ENCODE data around the gene MARCHF2. TPM values are rescaled to one million over a fixed set of nuclear protein-coding genes. Genes with fewer than 3 reads are reported as not detected.
A peak's percentile ranks its signal among the peaks of the same experiment; 100 is the strongest.

Gene MARCHF2
- total and polyA plus RNA-seq, 9 of the 15 experiments (the other 6 are each of a cell fraction or from before 2014, with no cell fraction given), result 0.39 to 6.4 (median 2.2) TPM

DNA sequence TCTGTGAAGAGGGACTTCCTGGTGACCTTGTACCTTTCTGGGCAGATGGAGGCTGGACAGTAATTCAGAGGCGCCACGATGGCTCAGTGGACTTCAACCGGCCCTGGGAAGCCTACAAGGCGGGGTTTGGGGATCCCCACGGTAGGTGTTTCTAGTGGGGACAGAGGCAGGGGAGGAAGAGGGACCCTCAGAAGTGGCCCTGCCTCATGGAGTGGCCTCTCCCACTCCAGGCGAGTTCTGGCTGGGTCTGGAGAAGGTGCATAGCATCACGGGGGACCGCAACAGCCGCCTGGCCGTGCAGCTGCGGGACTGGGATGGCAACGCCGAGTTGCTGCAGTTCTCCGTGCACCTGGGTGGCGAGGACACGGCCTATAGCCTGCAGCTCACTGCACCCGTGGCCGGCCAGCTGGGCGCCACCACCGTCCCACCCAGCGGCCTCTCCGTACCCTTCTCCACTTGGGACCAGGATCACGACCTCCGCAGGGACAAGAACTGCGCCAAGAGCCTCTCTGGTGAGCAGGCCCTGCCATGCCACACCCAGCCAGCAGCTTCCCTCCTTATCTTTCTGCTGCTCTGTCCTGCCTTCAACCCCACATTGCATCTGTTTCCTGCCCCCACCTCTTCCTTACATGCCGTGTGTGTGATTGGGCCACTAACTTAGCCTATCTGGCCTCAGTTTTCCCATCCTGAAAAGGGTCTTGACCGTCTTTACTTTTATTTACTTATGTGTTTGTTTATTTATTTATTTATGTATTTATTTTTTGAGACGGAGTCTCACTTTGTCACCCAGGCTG is 41.9 kb upstream of the MARCHF2 start (continued):
- TF ChIP-seq ZNF318 (IDR thresholded peaks at IDR 0.05; ENCODE audit: borderline replicate concordance in 1 of 2, low read depth in 1 of 2) (no peak), CAMTA2 (CRISPR knock-in tag; conservative IDR thresholded peaks at IDR 0.05) (no peak), CREB5 (CRISPR knock-in tag; IDR thresholded peaks at IDR 0.05) (no peak), KLF10 (CRISPR knock-in tag; IDR thresholded peaks at IDR 0.05) (no peak), JUND (IDR thresholded peaks at IDR 0.05; ENCODE audit: borderline replicate concordance, low read depth, low read length) (peak; percentile 47; the same call in 1 of the 2 replicates), JUND (tag; IDR thresholded peaks at IDR 0.05; ENCODE audit: borderline replicate concordance, low read depth, low read length) (peak; percentile 19; the same call in 1 of the 3 replicates), CHD1 (IDR thresholded peaks at IDR 0.05; ENCODE audit: low read length) (no peak), NELFE (IDR thresholded peaks at IDR 0.05; ENCODE audit: insufficient read depth, insufficient read length) (no peak), U2AF1 (optimal IDR thresholded peaks at IDR 0.05; ENCODE audit: low read depth, low read length) (no peak), ZNF445 (CRISPR knock-in tag; IDR thresholded peaks at IDR 0.05; ENCODE audit: low read depth) (no peak), MIER1 (IDR thresholded peaks at IDR 0.05; ENCODE audit: low read depth) (peak; percentile 50; the same call in 1 of the 2 replicates), ZNF764 (CRISPR knock-in tag; IDR thresholded peaks at IDR 0.05; ENCODE audit: low read depth) (no peak), MCM2 (IDR thresholded peaks at IDR 0.05; ENCODE audit: low read depth) (no peak), SMC3 (conservative IDR thresholded peaks at IDR 0.05; ENCODE audit: insufficient read depth, low read depth, low read length) (no peak), TEAD1 (CRISPR knock-in tag; IDR thresholded peaks at IDR 0.05) (no peak)
- TF ChIP-seq, protein P1, sequence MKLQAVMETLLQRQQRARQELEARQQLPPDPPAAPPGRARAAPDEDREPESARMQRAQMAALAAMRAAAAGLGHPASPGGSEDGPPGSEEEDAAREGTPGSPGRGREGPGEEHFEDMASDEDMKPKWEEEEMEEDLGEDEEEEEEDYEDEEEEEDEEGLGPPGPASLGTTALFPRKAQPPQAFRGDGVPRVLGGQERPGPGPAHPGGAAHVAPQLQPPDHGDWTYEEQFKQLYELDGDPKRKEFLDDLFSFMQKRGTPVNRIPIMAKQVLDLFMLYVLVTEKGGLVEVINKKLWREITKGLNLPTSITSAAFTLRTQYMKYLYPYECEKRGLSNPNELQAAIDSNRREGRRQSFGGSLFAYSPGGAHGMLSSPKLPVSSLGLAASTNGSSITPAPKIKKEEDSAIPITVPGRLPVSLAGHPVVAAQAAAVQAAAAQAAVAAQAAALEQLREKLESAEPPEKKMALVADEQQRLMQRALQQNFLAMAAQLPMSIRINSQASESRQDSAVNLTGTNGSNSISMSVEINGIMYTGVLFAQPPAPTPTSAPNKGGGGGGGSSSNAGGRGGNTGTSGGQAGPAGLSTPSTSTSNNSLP (IDR thresholded peaks at IDR 0.05; ENCODE audit: borderline replicate concordance, low read depth, low read length), result no peak
